A204.1 (cell line): Measurements from ENCODE around the gene ZBTB8OS.
"Not testable (repeated sequence)": the region's sequence is repeated elsewhere in the genome, so short reads cannot be mapped to it uniquely, and the experiment has no call there.

Experiments used
- FAIRE-seq: peaks from 2 replicates; lab custom pipeline; 2012; peaks lifted over from hg19 to GRCh38; lab: Jason Lieb, UNC

The ZBTB8OS gene

DNA sequence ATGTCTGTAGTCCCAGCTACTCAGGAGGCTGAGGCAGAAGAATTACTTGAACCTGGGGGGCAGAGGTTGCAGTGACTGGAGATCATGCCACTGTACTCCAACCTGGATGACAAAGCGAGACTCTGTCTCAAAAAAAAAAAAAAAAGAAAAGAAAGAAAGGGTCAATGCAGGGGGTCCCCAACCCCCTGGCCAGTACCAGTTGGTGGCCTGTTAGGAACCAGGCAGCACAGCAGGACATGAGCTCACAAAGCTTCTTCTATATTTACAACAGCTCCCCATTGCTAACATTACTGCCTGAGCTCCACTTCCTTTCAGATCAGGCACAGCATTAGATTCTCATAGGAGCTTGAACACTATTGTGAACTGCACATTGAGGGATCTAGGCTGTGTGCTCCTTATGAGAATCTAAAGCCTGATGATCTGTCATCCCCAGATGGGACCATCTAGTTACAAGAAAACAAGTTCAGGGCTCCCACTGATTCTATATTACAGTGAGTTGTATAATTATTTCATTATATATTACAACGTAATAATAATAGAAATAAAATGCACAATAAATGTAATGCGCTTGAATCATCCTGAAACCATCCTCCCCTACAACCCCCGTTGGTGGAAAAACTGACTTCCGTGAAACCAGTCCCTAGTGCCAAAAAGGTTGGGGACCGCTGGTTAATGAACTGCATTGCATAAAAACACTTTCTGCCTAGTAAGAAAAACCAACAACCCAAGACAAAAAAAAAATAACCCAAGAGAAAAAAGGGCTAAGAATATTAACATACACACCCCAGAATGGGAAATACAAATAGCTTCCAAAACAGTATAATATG is 2.8 kb downstream of the ZBTB8OS start:
- FAIRE-seq = no peak

DNA sequence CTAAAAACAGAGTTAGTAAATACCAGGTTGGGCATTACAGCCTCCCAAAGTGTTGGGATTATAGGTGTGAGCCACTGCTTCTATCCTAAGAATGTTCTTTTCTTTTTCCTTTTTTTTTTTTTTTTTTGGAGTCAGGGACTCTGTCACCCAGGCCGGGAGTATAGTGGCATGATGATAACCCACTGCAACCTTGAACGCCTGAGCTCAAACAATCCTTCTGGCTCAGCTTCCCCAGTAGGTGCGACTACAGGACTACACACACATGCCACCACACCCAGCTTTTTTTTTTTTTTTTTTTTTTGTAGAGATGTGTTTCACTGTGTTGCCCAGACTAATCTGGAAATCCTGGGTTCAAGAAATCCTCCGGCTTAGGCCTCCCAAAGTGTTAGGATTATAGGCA is 5.9 kb downstream of the ZBTB8OS start:
- FAIRE-seq = no peak

DNA sequence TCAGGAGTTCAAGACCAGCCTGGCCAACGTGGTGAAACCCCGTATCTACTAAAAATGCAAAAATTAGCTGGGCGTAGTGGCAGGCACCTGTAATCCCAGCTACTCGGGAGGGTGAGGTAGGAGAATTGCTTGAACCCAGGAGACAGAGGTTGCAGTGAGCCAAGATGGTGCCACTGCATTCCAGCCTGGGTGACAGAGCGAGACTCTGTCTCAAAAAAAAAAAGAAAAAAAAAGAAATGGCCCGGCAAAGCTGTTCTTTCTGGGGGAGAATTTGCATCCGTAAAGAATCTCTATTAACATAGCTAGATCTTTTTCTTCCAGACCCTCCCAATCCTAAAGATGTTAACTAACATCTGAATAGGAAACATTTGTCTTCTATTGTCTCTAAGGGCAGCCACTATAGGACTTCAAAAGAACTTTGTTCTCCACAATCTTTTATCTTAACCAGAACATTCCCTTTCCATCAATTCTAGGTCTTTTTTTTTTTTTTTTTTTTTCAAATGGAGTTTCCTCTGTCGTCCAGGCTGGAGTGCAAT is 8.0 kb downstream of the ZBTB8OS start:
- not testable (repeated sequence) for FAIRE-seq

DNA sequence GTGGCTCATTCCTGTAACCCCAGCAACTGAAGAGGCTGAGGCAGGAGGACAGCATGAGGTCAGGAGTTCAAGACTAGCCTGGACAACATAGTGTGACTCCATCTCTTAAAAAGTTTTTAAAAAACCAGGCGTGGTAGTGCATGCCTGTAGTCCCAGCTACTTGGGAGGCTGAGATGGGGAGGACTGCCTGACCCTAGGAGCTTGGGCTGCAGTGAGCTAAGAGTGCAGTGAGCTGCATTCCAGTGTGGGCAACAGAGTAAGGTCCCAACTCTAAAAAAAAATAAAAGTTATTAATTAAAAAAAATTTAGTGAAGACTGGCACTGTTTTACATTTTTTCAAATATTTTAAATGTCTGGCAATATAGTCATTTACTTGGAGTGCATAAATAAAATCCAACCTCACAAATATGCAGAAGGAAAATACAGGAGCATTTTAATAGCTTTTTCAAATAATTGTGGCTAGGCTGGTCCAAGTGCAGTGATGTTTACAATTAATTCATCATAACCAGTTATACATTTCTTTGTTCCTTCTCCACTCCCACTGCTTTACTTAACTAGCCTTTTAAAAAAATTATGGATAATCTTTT is 10.8 kb downstream of the ZBTB8OS start:
- FAIRE-seq = no peak

DNA sequence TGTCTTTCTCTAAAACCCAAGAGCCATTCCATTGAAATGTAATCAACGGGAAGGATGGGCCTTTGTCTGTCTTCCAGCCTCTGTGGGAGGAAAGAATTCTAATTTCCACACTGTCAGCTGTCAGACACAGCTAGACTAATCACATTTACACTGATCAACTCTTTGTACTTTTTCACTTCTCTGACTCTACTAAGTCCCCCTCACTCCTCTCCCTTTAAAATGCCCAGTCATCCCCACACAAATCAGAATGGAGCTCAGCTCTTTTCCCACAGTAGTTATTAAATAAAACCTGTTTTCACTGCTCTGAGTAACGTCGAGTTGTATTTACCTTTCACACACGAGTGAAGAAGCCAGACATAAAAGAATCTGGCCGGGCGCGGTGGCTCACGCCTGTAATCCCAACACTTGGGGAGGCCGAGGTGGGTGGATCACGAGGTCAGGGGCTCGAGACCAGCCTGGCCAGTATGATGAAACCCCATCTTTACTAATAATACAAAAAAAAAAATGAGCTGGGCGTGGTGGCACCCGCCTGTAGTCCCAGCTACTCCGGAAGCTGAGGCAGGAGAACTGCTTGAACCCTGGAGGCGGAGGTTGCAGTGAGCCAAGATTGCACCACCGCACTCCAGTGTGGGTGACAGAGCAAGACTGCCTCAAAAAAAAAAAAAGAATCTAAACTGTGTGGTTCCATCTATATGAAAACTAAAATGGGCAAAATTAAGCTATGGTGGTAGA is 13.3 kb downstream of the ZBTB8OS start:
- no peak for FAIRE-seq

DNA sequence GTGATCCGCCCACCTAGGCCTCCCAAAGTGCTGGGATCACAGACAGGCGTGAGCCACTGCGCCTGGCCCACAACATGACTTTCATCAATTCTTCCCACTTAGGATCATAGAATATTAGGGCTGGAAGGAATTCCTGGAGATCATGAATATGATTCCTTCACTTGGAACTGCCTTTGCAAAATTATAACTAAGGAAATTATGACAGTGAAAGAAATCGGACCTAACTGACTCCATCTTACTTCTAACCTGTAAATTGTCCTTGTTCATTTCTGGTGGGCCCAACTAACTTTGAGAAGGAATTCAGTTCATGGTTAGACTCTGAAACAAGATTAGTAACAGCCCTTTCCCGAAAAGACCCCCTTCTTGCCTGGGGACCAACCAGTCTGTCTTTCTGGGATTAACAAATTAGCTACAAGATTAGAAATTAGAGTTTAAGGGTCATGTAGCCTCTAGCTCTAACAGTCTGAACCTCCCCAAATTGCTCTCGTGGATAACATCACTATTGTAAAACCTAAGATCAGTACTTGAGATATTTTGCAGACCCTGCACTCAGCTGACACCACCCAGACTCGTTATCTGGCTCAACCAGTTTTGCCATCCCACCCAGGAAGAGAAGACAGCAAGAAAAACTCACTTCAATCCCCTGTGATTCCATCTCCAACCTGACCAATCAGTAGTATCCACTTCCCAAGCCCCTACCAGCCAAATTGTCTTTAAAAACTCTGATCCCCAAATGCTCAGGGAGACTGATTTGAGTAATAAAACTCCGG is 14.7 kb downstream of the ZBTB8OS start:
- FAIRE-seq = no peak

DNA sequence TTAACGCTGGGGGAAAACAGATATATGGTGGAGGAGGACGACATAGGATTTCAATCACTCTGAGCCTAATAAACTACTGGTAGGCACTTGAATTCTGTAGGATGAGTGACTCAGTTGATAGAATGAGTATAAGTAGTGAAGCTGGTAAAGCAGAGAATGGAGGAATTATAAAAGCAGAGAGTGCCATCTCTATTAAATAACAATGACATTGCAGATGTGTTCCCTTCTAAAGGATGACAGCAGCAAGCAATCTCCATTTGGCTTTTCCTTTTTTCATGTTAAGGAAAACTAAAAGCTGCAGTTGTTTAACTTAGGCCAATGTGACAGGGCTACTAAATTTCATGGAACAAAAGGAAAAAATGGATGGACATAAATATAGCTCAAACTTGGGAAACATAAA is 17.5 kb downstream of the ZBTB8OS start:
- FAIRE-seq = no peak

DNA sequence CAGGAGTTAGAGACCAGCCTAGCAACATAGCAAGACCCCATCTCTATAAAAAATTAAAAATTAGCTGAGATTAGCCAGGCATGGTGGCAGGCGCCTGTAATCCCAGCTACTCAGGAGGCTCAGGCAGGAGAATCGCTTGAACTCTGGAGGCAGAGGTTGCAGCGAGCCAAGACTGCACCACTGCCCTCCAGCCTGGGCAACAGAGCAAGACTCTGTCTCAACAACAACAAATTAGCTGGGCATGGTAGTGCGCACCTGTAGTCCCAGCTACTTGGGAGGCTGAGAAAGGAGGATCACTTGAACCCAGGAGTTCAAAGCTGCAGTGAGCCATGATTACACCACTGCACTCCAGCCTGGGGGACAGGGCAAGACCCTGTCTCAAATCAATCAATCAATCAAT is 20.2 kb downstream of the ZBTB8OS start:
- FAIRE-seq = not testable (repeated sequence)

DNA sequence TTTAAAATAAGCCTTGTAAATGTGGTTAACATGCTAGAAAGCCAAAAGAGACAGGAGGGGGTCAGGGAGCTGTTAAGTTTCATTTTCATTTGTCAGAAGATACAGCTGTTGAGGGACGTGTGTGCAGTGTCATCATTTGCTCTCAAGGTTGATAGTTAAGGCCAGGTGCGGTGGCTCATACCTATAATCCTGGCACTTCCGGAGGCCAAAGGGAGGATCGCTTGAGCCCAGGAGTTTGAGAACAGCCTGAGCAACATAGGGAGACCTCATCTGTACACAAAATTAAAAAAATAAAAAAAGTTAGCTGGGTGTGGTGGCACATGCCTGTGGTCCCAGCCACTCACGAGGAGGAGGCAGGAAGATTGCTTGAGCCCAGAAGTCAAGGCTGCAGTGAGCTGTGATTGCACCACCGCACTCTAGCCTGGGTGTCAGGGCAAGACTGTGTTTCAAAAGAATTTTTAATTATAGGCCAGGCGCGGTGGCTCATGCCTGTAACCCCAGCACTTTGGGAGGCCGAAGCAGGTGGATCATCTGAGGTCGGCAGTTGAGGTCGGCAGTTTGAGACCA is 22.7 kb downstream of the ZBTB8OS start:
- no peak for FAIRE-seq

DNA sequence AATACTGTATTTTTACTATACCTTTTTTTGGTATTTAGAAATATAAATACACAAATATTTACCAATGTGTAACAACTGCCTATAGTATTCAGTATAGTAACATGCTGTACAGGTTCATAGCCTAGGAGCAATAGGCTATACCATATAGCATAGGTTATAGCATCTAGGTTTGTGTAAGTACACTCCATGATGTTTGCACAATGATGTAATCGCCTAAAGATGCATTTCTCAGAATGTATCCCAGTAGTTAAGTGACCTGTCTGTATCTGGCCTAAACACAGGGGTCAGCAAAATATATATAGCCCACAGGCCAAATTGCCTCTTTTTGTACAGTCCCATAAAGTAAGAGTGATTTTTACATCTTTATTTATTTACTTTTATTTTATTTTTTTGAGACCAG is 24.2 kb downstream of the ZBTB8OS start:
- FAIRE-seq = no peak

DNA sequence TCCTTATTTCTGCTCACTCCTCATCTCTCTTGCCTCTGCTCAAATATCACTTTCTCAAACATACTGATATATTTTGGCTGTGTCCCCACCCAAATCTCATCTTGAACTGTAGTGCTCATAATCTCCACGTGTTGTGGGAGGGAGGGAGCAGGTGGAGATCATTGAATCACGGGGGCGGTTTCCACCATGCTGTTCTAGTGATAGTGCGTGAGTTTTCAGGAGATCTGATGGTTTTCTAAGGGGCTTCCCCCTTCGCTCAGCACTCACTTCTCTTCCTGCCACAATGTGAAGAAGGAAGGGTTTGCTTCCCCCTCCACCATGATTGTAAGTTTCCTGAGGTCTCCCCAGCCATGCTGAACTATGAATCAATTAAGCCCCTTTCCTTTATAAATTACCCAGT is 26.6 kb downstream of the ZBTB8OS start:
- FAIRE-seq = no peak

DNA sequence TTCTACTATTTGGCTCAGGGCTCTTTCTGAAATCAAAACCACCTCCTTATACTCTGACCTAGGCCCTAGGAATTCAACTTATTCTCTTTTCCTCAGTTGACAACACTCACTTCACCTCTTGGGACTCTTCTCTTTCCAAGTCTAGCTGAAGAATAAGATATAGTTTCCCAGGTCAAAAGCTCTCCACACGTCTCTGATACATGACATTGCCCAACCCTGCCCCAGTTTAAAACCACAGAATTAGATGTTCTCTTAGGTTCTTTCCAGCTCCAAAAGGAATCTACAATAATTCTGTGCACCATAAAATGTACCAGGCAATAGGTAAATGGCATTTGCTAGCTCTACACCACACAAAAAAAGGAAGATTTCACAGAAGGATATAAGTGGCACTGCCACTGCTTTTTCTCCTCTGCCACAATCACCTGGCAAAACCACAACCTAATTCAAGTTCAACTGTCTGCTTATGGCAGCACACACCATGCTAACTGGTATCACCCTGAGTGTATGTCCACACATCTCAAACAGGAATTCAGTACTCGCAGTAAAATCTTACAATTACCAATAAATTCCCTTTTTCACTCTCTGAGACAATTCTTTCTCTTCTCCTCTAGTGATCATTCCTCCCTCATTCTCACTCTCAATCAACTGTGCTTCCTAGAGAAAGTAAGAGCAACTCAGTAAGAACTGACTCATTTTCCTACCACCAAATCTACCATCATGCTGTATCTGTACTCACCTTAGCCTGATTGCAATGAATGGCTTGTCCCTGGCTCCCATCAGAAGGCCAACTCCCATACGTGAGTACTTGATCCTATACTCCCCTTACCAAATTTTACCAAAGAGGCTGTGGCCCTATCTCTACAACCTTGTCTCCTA is 27.3 kb downstream of the ZBTB8OS start:
- no peak for FAIRE-seq

DNA sequence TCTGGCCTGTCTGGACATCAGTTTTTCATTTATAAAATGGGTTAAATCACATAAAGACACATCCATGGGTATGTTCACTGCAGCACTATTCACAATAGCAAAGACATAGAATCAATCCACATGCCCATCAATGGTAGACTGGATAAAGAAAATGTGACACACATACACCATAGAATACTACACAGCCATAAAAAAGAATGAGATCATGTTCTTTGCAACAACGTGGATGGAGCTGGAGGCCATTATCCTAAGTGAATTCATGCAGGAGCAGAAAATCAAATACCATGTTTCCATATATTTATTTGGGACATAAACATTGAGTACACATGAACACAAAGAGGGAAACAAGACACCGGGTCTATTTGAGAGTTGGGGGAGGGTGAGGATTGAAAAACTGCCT is 28.1 kb downstream of the ZBTB8OS start:
- no peak for FAIRE-seq

DNA sequence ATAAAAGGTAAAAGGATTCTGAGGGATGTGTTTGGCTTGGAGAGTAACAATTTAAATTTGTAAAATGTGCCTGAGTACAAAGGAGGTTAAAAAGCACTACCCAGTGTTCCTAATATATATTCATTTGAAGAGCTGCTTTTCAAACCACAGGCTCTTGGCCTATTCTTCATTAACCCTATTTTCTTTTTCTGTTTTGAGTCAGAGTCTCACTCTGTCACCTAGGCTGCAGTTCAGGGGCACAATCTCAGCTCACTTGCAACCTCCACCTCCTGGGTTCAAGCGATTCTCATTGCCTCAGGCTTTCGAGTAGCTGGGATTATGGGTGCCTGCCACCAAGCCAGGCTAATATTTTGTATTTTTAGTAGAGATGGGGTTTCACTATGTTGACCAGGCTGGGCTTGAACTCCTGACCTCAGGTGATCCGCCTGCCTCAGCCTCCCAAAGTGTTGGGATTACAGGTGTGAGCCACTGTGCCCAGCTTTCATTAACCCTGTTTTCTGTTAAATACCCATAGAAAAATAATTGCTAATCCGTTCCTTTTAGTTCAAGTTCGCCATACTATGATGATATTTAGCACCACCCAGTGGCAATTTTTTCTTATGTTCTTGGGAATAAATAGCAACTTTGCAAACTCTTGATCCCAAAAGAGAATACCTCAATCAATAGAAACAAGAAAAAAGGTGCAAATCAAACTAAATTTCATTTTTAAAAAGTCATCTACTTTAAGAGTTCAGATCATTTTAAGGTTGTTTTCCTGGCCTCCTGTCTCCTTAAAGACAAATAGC is 30.5 kb downstream of the ZBTB8OS start:
- peak; percentile 57 for FAIRE-seq

DNA sequence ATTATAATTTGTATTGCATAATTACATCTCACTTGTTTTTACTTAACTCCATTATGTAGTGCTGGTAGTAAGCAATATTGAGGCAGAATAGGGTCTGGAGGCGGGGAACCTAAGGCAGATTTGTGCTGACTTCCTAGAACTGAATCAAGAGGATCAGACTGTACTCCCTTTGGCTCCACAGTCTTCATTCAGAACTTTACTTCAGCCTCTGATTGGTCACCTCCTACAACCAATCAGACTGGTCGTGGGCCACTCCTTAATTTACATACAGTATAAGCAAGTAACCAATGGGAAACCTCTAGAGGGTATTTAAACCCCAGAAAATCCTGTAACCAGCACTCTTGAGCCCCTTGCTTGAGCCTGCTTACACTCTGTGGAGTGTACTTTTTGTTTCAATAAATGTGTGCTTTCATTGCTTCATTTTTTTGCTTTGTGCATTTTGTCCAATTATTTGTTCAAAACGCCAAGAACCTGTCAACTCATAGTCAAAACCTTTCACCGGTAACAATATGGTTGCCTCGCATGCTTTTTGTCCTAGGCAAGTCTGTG is 31.6 kb downstream of the ZBTB8OS start:
- FAIRE-seq = no peak

DNA sequence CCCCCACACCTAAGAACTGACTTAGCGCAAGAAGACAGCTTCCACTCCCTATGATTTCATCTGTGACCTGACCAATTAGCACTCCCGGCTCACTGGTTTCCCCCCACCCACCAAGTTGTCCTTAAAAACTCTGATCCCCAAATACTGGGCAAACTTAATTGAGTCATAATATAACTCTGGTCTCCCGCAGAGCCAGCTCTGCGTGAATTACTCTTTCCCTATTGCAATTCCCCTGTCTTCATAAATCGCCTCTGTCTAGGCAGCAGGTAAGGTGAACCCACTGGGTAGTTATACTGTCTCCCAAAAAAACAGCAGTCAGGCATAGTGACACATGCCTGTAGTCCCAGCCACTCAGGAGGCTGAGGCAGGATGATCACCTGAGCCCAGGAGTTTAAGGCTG is 36.9 kb downstream of the ZBTB8OS start:
- FAIRE-seq = no peak

DNA sequence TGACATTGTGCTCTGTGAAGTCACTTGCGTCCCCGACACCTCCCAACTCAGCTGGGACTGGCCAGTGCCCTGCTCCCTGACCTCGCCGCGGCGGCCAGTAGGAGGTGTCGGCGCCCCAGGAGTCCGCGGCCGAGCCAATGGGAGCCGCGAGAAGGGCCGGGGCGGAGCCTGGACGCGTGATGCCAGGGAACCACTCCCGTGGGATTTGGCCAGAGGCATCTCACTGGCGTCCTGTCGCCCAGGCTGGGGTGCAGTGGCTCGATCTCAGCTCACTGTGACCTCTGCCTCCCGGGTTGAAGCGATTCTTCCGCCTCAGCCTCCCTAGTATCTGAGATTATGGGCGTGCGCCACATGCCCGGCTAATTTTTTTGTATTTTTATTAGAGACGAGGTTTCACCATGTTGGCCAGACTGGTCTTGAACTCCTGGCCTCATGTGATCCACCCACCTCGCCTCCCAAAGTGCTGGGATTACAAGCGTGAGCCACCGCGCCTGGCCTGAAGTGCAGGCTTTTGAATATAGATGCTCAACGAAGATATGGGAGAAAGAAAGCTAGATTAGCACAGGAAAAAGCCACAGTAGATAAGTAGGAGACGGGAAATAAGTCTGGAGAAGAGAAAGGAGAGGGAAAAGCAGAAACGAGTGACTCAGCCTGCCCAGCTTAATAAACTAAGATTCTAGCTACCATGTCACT is 38.0 kb downstream of the ZBTB8OS start:
- no peak for FAIRE-seq

DNA sequence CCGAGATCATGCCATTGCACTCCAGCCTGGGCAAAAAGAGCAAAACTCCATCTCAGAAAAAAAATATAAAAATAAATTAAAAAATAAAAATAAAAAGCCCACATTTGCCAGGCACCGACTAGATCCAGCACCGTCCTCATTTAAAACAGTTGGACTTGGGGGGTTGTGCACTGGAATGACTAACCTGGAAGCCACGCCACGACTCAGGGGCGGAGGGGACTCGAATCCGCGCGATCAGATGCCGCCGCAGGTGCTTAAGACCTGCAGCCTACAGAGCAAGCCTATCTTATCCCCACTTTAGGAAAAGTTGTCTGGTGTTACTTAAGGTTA is 38.5 kb downstream of the ZBTB8OS start:
- no peak for FAIRE-seq

DNA sequence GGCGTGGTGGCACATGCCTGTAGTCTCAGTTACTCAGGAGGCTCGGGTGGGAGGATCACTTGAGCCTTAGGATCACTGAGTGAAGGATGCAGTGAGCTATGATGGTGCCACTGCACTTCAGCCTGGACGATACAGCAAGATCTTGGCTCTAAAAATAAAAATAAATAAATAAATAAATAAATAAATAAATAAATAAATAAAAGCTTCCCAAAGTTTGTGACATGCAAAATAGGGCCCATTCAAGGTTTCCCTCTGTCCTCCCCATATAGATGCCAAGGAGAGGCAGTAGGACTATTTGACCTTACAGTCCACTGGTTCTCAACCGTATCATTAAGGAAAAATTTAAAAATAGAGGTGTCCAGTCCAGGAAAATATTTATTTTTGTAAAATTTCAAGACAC is 41.2 kb downstream of the ZBTB8OS start:
- no peak for FAIRE-seq
